Midbrain (tissue), 1 donor: ENCODE data around the gene PRSS27.
"Not testable (repeated sequence)": the region's sequence is repeated elsewhere in the genome, so short reads cannot be mapped to it uniquely, and the experiment has no call there.

Experiments used
- DNase-seq: peaks from one replicate; lab custom pipeline; 2025; lab: John Stamatoyannopoulos, UW

The PRSS27 gene

GRCh38 chr16:2724816-2725348 lies 4.9 kb upstream of the PRSS27 start:
- no peak for DNase-seq

DNA sequence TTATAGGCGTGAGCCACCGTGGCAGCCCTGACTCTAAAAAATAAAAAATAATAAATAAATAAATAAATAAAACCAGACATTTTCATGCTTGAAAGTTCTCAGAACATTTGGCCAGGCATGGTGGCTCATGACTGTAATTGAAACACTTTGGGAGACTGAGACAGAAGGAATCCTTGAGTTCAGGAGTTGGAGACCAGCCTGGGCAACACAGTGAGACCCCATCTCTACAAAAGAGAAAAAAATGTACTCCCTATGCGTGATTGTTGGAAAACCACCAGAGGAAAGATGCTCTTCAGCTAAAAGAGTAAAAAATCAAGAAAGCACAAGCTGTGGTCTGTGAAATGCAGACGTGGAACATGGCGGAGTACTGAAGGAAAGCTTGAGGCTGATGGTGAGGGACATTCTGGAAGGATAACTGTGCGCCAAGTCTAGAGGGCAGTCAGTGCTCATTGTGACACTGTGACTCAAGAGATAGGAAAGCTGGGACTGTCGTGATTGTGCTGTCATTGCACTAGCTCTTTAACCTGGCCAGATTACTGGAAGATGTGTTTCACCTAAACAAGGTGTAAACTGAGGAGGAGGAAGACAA lies 4.2 kb upstream of the PRSS27 start:
- no peak for DNase-seq

DNA sequence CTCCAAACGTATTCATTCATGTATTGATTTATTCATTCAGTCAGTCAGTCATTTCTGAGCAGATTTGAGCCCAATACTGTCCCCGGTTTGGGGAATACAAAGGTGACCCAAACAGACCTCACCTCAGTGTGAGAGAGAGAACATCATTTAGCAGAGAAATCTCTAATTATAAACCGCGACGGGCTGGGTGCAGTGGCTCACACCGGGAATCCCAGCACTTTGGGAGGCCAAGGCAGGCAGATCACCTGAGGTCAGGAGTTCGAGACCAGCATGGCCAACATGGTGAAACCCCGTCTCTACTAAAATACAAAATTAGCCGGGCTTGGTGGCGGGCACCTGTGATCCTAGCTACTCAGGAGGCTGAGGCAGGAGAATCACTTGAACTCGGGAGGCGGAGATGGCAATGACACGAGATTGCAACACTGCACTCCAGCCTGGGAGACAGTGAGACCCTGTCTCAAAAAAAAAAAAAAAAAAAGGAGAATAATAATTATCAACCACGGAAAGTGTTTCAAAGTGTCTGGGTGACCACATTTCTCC lies 1.7 kb upstream of the PRSS27 start:
- DNase-seq: not testable (repeated sequence)

- peak; percentile 64 for DNase-seq
Observed at GRCh38 chr16:2720719-2721633, 952 bp upstream of the PRSS27 start.

- DNase-seq: no peak
Observed at GRCh38 chr16:2719328-2720063, 528 bp downstream of the PRSS27 start.

DNA sequence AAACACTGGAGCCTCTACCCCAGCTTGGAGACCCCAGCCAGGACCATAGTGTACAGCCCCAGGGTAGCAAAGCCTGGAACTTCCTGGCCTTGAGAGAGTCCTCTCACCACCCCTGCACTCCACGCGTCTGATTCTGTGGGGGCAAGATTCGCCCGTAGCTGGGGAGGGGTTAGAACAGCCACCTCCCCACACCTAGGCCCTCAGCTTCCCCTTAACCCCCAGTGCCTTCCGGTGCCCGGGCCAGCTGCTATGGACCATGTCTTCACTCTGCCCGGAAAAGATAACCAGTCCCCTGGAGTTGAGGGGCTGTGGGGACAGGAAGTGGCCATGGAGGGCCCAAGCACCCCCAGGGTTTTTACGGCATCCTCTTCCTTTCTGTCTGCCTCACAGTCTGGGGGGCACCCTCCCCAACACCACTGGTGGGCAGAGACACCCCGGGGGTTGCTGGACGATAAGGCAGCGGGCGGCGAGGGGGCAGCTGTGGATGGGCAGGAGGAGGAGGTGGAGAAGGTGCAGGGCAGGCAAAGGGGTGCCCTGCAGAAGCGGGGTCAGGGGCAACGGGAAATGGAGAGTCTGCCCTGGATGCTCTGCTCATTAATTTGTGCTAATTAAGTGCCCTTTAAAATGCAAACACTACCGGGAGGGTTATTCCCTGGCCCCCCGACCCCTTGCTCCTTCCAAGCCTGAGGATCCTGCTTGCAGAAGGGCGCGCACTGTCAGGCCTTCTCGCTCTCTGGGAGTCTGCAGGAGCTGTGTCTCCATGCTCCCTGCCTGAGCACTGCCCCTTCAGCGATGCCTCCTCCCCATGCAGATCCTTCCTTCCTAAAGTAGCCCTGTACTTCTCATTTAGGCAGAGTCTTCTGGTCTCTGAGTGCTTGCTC lies 2.4 kb downstream of the PRSS27 start:
- DNase-seq: no peak

GRCh38 chr16:2716948-2717347 lies 3.1 kb downstream of the PRSS27 start:
- DNase-seq: no peak

DNA sequence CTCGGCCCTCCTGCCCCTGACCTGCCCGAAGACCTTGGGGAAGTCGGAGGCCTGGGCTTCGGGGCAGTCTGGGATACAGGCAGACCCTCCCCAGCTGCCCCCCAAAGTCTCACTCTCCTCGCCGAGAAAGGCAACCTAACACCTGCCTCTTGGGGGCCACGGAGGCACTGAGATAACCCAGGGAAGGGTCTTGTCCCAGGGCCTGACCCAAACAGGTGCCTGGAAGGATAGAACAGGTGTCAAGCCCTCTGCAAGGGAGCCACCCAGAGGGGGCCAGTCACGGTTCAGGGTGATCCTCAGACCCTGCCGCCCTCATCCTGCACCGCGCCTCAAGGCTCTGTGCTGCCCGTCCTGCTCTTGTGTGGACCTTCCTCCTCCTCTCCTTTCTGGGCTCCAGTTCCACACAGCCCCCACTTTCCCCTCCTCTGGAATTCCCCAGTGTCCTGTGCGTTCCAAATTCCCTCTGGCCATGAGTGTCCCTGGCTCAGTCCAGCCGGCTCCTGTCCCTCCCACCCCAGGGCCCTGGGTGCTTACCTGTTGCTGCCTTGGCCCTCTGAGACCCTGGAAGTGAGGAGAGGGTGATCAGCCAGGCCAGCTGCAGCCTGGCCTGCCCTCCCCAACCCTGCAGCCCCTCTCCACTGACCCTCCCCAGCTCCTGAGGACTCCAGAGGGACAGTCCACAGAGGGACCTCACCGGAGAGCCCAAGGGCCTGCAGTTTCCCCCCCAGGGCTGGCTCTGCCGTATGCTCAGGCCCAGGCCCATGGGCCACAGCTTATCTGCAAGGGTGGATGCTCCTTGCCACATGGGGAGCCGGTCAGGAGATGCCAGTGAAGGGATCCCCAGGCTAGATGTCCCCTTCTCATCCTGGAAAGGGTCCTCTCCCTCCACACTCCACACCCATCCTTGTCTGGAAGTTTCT lies 3.8 kb downstream of the PRSS27 start:
- no peak for DNase-seq

DNA sequence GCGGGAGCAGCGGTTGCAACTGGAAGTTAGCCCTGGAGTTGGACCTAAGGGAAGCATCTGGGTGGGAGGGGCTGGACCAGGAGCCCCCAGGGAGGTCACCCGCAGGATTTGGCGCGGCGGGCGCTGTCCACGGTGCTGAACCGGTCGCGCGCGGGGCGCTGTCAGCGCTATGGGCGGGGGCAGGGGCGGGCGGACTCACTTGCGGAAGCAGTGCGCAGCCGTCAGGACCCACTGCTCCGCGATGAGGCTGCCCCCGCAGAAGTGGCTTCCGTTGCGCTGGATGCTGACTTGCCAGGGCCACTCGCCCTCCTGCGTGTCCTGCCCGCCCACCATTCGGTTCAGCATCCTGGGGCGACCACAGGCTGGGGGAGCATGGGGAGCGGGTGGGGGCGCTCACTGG lies 4.5 kb downstream of the PRSS27 start:
- DNase-seq: peak; percentile 14

- DNase-seq: no peak
Observed at GRCh38 chr16:2715064-2715463, 5.0 kb downstream of the PRSS27 start.

- DNase-seq: no peak
Observed at GRCh38 chr16:2713985-2714774, 5.8 kb downstream of the PRSS27 start.

- DNase-seq: no peak
Observed at GRCh38 chr16:2713523-2713922, 6.5 kb downstream of the PRSS27 start.

DNA sequence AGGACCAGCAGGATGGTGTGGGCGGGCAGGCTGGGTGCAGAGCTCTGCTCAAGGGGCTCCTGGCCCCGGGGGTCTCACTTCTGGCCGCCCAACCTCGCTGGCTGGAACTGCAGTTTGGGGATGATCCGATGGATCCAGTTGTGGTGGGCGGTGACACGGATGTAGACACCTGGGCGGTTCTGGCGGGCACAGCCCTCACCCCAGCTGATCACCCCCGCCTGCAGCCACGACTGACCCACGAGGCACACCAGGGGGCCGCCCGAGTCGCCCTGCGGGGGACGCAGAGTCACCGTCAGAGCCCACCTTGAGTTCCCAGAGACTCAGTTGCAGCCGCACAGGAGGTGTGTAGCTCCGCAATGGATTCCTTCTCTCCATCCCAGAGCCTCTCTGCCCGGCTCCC lies 7.5 kb downstream of the PRSS27 start:
- no peak for DNase-seq

GRCh38 chr16:2712063-2712441 lies 8.0 kb downstream of the PRSS27 start:
- no peak for DNase-seq

DNA sequence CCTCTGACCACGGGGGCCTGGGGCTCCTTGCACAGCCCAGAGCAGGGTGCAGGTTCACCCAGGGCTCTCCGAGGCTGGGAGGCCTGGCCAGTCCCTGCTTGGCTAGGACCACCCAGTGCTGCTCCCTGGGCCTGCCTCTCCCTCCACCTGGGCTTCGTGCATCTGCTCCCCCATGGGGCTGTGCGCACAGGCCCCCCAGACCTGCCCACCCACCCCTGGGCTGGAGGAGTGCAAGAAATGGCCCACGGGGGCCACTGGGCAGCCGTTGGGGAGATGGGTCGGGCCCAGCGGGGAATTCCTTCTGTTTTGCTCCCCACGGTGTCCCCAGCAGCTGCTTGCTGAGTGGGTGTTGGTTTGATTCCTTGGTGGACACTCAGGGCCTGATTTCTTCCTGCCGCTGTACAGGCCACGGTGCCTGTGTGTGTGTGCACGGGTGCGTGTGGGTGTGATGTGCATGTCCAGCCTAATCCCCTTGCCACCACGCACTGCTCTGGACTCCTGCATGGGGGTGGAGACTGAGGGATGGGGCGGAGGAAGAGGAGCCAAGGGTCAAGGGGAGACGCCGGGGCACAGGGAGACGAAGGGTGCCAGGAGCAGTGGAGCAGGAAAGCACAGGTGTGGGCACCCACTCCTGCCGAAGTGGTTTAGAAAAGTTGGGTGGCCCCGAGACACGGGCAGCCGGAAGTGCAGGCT lies 8.5 kb downstream of the PRSS27 start:
- DNase-seq: no peak

DNA sequence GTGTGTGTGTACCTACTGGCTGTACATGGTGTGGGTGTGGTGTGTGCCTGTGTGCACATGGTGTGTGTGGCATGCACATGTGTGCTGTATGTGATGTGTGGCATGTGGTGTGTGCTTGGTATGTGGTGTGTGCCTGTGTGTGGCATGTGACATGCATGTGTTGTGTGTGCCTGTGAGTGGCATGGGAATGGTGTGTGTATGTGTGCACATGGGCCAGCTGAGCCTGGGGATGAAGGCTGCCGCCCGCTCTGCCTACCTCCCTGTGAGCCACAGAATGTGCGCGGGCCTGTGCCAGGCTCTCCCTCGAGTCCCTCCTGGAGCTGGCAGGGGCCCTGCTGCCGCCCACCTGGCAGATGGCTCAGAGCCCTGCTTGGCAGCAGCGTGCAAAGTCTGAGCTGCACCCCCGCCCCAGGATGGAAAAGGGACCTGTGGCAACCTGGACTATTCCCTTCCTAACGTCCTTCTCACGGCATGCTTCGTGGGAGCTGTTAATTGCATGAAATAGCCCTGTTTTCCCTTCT lies 9.3 kb downstream of the PRSS27 start:
- no peak for DNase-seq

GRCh38 chr16:2710021-2710710 lies 9.9 kb downstream of the PRSS27 start:
- no peak for DNase-seq

DNA sequence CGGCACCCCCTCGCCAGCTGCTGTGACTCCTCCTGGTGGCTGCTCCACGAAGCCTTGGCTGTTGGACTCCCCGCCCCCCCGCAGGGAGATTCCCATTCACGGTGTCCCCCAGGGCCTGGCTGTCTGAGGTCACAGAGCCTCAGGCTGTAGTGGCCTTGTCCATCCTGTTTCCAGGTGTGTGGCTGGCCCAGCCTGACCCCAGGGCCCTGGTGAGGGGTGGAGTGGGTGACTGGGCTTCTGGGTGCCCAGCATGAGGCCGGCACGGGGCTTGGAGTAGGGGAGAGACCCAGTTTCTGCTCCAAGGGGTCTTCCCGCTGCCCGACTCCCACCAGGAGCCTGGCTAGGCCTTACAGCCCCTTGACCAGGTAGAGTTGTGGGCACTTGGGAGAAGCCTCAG lies 10.4 kb downstream of the PRSS27 start:
- DNase-seq: no peak
